Neuronal stem cell (in vitro differentiated cells): ENCODE results near the gene MED15.

ENCODE experiments used
- DNase-seq: peaks from one replicate; pipeline ENCODE4 v3.0.0-alpha.2; 2013; ENCODE audit warnings: low spot score
- H2AFZ ChIP-seq: one replicate; pipeline ENCODE4 v1.6.1; 2013; ENCODE audit warnings: mild to moderate bottlenecking, low read length, inconsistent platforms
- H2AK5ac ChIP-seq: 2 replicates; pipeline ENCODE4 v1.6.1; 2013; ENCODE audit warnings: low read depth, mild to moderate bottlenecking, inconsistent platforms, low read length, moderate library complexity, mixed read lengths
- H2BK120ac ChIP-seq: 2 replicates; pipeline ENCODE4 v1.6.1; 2013; ENCODE audit warnings: low read depth, mild to moderate bottlenecking, inconsistent platforms, low read length, moderate library complexity, mixed read lengths
- H2BK12ac ChIP-seq: one replicate; pipeline ENCODE4 v1.6.1; 2013; ENCODE audit warnings: low read length, inconsistent platforms
- H2BK15ac ChIP-seq: 2 replicates; pipeline ENCODE4 v1.6.1; 2013; ENCODE audit warnings: mild to moderate bottlenecking, low read length, inconsistent platforms, mixed read lengths
- H2BK5ac ChIP-seq: one replicate; pipeline ENCODE4 v1.6.1; 2013; ENCODE audit warnings: inconsistent platforms, mild to moderate bottlenecking, low read length, moderate library complexity
- H3K14ac ChIP-seq: one replicate; pipeline ENCODE4 v1.6.1; 2013; ENCODE audit warnings: low read length, inconsistent platforms
- H3K18ac ChIP-seq: 2 replicates; pipeline ENCODE4 v1.6.1; 2013; ENCODE audit warnings: low read length, inconsistent platforms
- H3K23ac ChIP-seq: 2 replicates; pipeline ENCODE4 v1.6.1; 2013; ENCODE audit warnings: low read depth, mild to moderate bottlenecking, mixed read lengths, low read length, inconsistent platforms; ENCODE audit not compliant: poor library complexity
- H3K27ac ChIP-seq: replicated peaks from 3 replicates; pipeline ENCODE4 v1.5.1; 2013; ENCODE audit warnings: low read length, inconsistent platforms
- H3K27me3 ChIP-seq, 3 experiments: 2 replicates each; pipeline ENCODE4 v1.6.1; 2013; ENCODE audit warnings: low read length in 3 of 3, mild to moderate bottlenecking in 2 of 3, inconsistent platforms in 1 of 3, low read depth in 1 of 3, mixed read lengths in 1 of 3, moderate library complexity in 1 of 3; ENCODE audit not compliant: control insufficient read depth in 3 of 3, insufficient read depth in 3 of 3
- H3K36me3 ChIP-seq, 2 donors: replicated peaks in 1 of 2; 2 replicates each; pipeline ENCODE4 v1.6.1; 2013; ENCODE audit warnings: low read length in 2 of 2; ENCODE audit not compliant: control insufficient read depth in 2 of 2, insufficient read depth in 2 of 2
- H3K4ac ChIP-seq: 2 replicates; pipeline ENCODE4 v1.6.1; 2013; ENCODE audit warnings: inconsistent platforms, mild to moderate bottlenecking, low read length, moderate library complexity
- H3K4me1 ChIP-seq, 2 donors: 1 replicate in 1 of 2; 2 replicates in 1 of 2; pipeline ENCODE4 v1.6.1; 2013; ENCODE audit warnings: low read length in 2 of 2, low read depth in 1 of 2; ENCODE audit not compliant: control insufficient read depth in 2 of 2, insufficient read depth in 1 of 2
- H3K4me2 ChIP-seq: one replicate; pipeline ENCODE4 v1.6.1; 2013; ENCODE audit warnings: mild to moderate bottlenecking, low read length, inconsistent platforms; ENCODE audit not compliant: insufficient read depth, poor library complexity, severe bottlenecking
- H3K4me3 ChIP-seq, 2 donors: 2 replicates each; pipeline ENCODE4 v1.5.1; 2013; ENCODE audit warnings: low read length in 2 of 2, mild to moderate bottlenecking in 2 of 2, inconsistent platforms in 1 of 2, moderate library complexity in 1 of 2
- H3K79me1 ChIP-seq: one replicate; pipeline ENCODE4 v1.6.1; 2013; ENCODE audit warnings: low read depth, mild to moderate bottlenecking, inconsistent platforms, low read length, moderate library complexity
- H3K9ac ChIP-seq: one replicate; pipeline ENCODE4 v1.6.1; 2013; ENCODE audit warnings: mild to moderate bottlenecking, low read depth, low read length, inconsistent platforms; ENCODE audit not compliant: poor library complexity
- H3K9me3 ChIP-seq, 2 donors: replicated peaks in 1 of 2; 2 replicates each; pipeline versions ENCODE3 to v1.6.1; 2013; ENCODE audit warnings: low read length in 2 of 2, mild to moderate bottlenecking in 2 of 2, inconsistent platforms in 1 of 2, low read depth in 1 of 2, mixed read lengths in 1 of 2, moderate library complexity in 1 of 2; ENCODE audit not compliant: control insufficient read depth in 2 of 2, insufficient read depth in 1 of 2
- H4K8ac ChIP-seq: one replicate; pipeline ENCODE4 v1.6.1; 2013; ENCODE audit warnings: low read depth, mild to moderate bottlenecking, inconsistent platforms, low read length, moderate library complexity
- H4K91ac ChIP-seq: one replicate; pipeline ENCODE4 v1.6.1; 2013; ENCODE audit warnings: low read length, low read depth, mild to moderate bottlenecking, inconsistent platforms; ENCODE audit not compliant: poor library complexity
- WGBS, 2 donors: extraction: QIAGEN DNeasy Blood & Tissue Kit; methylation state at CpG; one replicate each; pipeline ENCODE4 v1.1.7; 2013; ENCODE audit warnings: missing lambda C conversion rate in 2 of 2, mixed read lengths in 1 of 2; ENCODE audit not compliant: insufficient read length in 2 of 2, insufficient replicate concordance in 1 of 2; ENCODE audit errors: extremely low coverage in 2 of 2; 5-methylcytosine and 5-hydroxymethylcytosine counted together

Gene MED15

GRCh38 chr22:20586403-20586745, 79.0 kb downstream of the MED15 start:
- Histone ChIP-seq H3K9ac (no peak overlapping the region), H4K8ac (peak overlapping the region; percentile 65), H3K27me3 (no peaks in the 10 kb centered on the region), H3K36me3 (peaks cover 49 to 61% of the 10 kb centered on the region in 2 donors), H2AFZ (no peak overlapping the region), H3K9me3 (peaks cover 0 to 1% of the 10 kb centered on the region in 2 donors), H2BK15ac (no peak overlapping the region), H3K4me1 (no peaks in the 10 kb centered on the region), H3K4me2 (no peak overlapping the region), H3K23ac (peak overlapping the region; percentile 89), H4K91ac (no peak overlapping the region), H2AK5ac (no peak overlapping the region), H3K4me3 (no peak overlapping the region), H3K4ac (no peak overlapping the region), H2BK5ac (no peak overlapping the region), H3K14ac (peak overlapping the region; percentile 71), H2BK12ac (no peak overlapping the region), H3K18ac (no peak overlapping the region), H2BK120ac (no peak overlapping the region), H3K27ac (no peak overlapping the region), H3K79me1 (peaks cover 5% of the 10 kb centered on the region)
- no CpG with 5 or more reads among the region's 22 CpGs for WGBS, 2 donors
- DNase-seq: no peak

- peaks cover 0 to 1% of the 10 kb centered on the region in 2 donors for H3K9me3 ChIP-seq
- H2AK5ac ChIP-seq: no peak overlapping the region
- H3K4me2 ChIP-seq: no peak overlapping the region
- no peak for DNase-seq
- H3K14ac ChIP-seq: peak overlapping the region; percentile 89
- H3K4me1 ChIP-seq: peaks cover 0 to 6% of the 10 kb centered on the region in 2 donors
- no peak overlapping the region for H3K9ac ChIP-seq
- H2AFZ ChIP-seq: no peak overlapping the region
- H3K23ac ChIP-seq: peak overlapping the region; percentile 65
- no peak overlapping the region for H3K4ac ChIP-seq
- H2BK5ac ChIP-seq: no peak overlapping the region
- H4K8ac ChIP-seq: no peak overlapping the region
- H2BK12ac ChIP-seq: no peak overlapping the region
- no peak overlapping the region for H3K27ac ChIP-seq
- no peaks in the 10 kb centered on the region for H3K27me3 ChIP-seq
- peaks cover 41 to 51% of the 10 kb centered on the region in 2 donors for H3K36me3 ChIP-seq
- H2BK15ac ChIP-seq: no peak overlapping the region
- no CpG with 5 or more reads among the region's 17 CpGs for WGBS, 2 donors
- peaks cover 2% of the 10 kb centered on the region for H3K79me1 ChIP-seq
- H3K4me3 ChIP-seq: no peak overlapping the region
- no peak overlapping the region for H4K91ac ChIP-seq
- no peak overlapping the region for H3K18ac ChIP-seq
- H2BK120ac ChIP-seq: no peak overlapping the region
Measured at GRCh38 chr22:20587206-20587958, 80.0 kb downstream of the MED15 start.

- H3K14ac ChIP-seq: peak overlapping the region; percentile 89
- H3K4me3 ChIP-seq: no peak overlapping the region
- H3K4me2 ChIP-seq: no peak overlapping the region
- no peak overlapping the region for H3K27ac ChIP-seq
- no peak overlapping the region for H2BK120ac ChIP-seq
- H2BK12ac ChIP-seq: no peak overlapping the region
- H3K27me3 ChIP-seq: no peaks in the 10 kb centered on the region
- H2AFZ ChIP-seq: no peak overlapping the region
- H2BK5ac ChIP-seq: no peak overlapping the region
- H3K9me3 ChIP-seq: peaks cover 0 to 1% of the 10 kb centered on the region in 2 donors
- H3K23ac ChIP-seq: peak overlapping the region; percentile 65
- H4K8ac ChIP-seq: no peak overlapping the region
- no peak overlapping the region for H3K9ac ChIP-seq
- peaks cover 34 to 44% of the 10 kb centered on the region in 2 donors for H3K36me3 ChIP-seq
- H3K4ac ChIP-seq: no peak overlapping the region
- H3K4me1 ChIP-seq: peaks cover 0 to 6% of the 10 kb centered on the region in 2 donors
- peak overlapping the region; percentile 38 for H3K18ac ChIP-seq
- H2AK5ac ChIP-seq: no peak overlapping the region
- WGBS, 2 donors: no CpG with 5 or more reads among the region's 7 CpGs
- peaks cover 2% of the 10 kb centered on the region for H3K79me1 ChIP-seq
- DNase-seq: no peak
- H4K91ac ChIP-seq: no peak overlapping the region
- no peak overlapping the region for H2BK15ac ChIP-seq
Measured at GRCh38 chr22:20588092-20588842, 80.9 kb downstream of the MED15 start.
